Tibial artery (tissue), 4 donors: ENCODE data around the gene TNKS1BP1.
"Not testable (repeated sequence)": the region's sequence is repeated elsewhere in the genome, so short reads cannot be mapped to it uniquely, and the experiment has no call there.

Experiments
- DNase-seq, 2 donors: peaks; one replicate each; pipeline ENCODE4 v3.0.0-alpha.2; 2019
- H3K27ac ChIP-seq, 2 donors: fragments of 200-600 bp; sonication (generic) in 1 of 2; 1 replicate in 1 of 2; 2 replicates in 1 of 2; pipeline ENCODE4 v1.5.1; 2018 to 2019; ENCODE audit warnings: mild to moderate bottlenecking in 1 of 2
- H3K27me3 ChIP-seq, 2 donors: fragments of 200-600 bp; sonication (generic) in 1 of 2; one replicate each; pipeline versions ENCODE4 v1.5.1 to v1.6.0; 2016 to 2019
- H3K36me3 ChIP-seq, 3 donors: fragments of 200-600 bp; sonication (generic) in 2 of 3; one replicate each; pipeline ENCODE4 v1.5.1; 2016 to 2019; ENCODE audit warnings: mild to moderate bottlenecking in 2 of 3
- H3K4me1 ChIP-seq, 4 donors: fragments of 200-600 bp; sonication (generic) in 2 of 4; 1 replicate in 3 of 4; 2 replicates in 1 of 4; pipeline ENCODE4 v1.5.1; 2016 to 2019
- H3K4me3 ChIP-seq, 2 donors: fragments of 200-600 bp; sonication (generic) in 1 of 2; 1 replicate in 1 of 2; 2 replicates in 1 of 2; pipeline ENCODE4 v1.5.1; 2018 to 2019; ENCODE audit warnings: mild to moderate bottlenecking in 2 of 2
- H3K9me3 ChIP-seq, 3 donors: fragments of 200-600 bp; sonication (generic) in 1 of 3; one replicate each; pipeline ENCODE4 v1.5.1; 2016 to 2019
- CTCF ChIP-seq, 2 experiments: fragments of 200-600 bp in 1 of 2; fragments of 450-650 bp in 1 of 2; IDR thresholded peaks; one replicate each; pipeline ENCODE4 v1.5.1; 2017 to 2019; ENCODE audit warnings: antibody characterized with exemption in 2 of 2, mild to moderate bottlenecking in 1 of 2, moderate library complexity in 1 of 2
- intact Hi-C: fragments of 100-400 bp; cut with DNase I; formaldehyde crosslinking; loops from one replicate; pipeline ENCODE4 v1.15.0; 2023; ENCODE audit warnings: low total_unique reads

Gene TNKS1BP1

DNA sequence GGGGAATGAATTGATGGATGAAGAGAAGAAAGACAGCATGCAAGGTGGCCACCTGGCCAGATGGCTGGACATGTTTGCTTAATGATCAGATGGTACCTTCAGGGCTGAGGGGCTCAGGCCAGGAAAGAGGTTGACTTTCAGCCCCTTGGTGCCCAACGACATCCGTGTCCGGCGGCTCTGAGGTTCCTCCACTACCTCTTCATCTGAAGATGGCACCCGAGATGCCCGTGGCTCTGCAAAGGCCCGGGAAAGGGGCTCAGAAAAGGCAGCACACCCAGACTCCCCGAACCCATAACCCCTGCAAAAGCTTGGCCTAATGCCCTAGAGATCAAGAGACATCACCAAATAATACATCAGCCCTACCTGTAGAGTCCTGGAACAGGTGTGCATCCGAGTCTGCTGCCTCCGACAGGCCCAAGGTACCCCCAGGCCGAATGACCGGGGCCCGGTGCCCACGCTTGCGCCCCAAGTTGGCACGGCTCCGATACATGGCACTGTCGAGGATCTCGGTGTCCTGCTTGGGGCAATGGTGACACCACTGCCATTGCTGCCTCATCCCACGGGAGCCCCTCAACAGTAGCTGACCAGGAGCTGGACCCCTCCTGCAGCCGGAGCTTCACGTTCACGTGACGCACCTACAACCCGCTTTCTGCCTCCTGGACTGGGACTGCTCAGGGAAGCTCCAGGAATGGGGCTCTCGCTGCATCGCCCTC lies 22.9 kb downstream of the TNKS1BP1 start:
- peak in 1 of 2 donors; percentile 59 for DNase-seq
- H3K4me3 ChIP-seq = no peak overlapping the region
- intact Hi-C loops = no loop called here
- peaks cover 63 to 94% (median 83%) of the 10 kb centered on the region in 3 donors for H3K36me3 ChIP-seq
- H3K27me3 ChIP-seq = no peaks in the 10 kb centered on the region
- H3K4me1 ChIP-seq = peaks cover 0 to 30% (median 22%) of the 10 kb centered on the region in 4 donors
- TF ChIP-seq CTCF (IDR thresholded peaks at IDR 0.05) = no peak
- H3K9me3 ChIP-seq = peaks cover 3 to 16% (median 8%) of the 10 kb centered on the region in 3 donors
- H3K27ac ChIP-seq = no peak overlapping the region

DNA sequence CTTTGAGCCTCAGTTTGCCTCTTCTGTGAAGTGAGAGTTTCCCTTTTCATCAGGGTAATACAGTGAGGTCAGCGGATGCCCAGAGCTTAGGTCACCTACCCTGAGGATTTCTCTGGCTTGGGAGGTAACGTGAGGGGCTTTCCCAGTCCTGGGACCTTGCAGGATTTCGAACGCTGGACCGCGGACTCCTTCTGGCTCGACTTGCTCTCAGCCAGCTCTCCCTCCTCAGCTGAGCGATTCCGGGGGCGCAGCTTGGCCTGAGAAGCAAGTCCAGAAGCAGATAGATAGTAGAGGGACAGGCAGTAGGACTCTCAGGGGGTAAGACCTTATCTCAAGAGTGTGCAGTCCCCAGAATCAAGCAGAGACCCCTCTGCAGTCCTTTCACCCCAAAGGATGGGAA lies 24.0 kb downstream of the TNKS1BP1 start:
- Histone ChIP-seq H3K27me3 (no peaks in the 10 kb centered on the region), H3K9me3 (peaks cover 3 to 16% (median 8%) of the 10 kb centered on the region in 3 donors), H3K36me3 (peaks cover 63 to 92% (median 81%) of the 10 kb centered on the region in 3 donors), H3K4me3 (no peak overlapping the region), H3K4me1 (peaks cover 0 to 20% (median 12%) of the 10 kb centered on the region in 4 donors), H3K27ac (no peak overlapping the region)
- intact Hi-C loops = no loop called here
- TF ChIP-seq CTCF (IDR thresholded peaks at IDR 0.05) = no peak
- peak in 1 of 2 donors; percentile 65 for DNase-seq

DNA sequence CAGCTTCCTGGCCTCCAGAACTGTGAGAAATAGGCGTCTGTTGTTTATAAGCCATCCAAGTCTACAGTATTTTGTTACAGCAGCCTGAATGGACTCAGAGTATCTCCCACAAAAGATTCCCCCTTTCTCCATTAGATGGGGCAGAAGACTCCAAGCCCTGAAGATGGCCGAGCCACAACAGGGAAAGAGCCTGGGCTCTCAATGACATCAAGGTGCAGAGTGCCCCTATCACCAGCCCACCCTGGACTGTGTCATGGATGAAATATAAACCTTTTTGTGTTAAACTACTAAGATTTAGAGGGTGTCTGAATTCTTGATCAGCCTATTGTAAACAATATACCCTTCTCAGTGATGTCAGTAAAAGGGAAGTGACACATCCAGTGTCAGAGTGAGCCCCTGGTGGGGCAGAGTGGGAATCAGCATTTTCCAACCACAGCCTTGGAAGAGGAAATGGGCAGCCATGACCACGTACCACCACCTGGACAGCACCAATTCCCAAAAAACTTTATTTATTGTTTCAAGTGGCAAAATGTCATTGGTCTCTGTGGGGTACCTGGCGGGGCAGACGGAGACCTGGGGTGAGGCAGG lies 25.5 kb downstream of the TNKS1BP1 start:
- Histone ChIP-seq H3K27ac (no peak overlapping the region), H3K4me3 (no peak overlapping the region), H3K9me3 (peaks cover 3 to 16% (median 8%) of the 10 kb centered on the region in 3 donors), H3K27me3 (no peaks in the 10 kb centered on the region), H3K4me1 (peaks cover 0 to 18% (median 16%) of the 10 kb centered on the region in 4 donors), H3K36me3 (peaks cover 61 to 78% (median 73%) of the 10 kb centered on the region in 3 donors)
- no peak for DNase-seq
- intact Hi-C loops = no loop called here
- TF ChIP-seq CTCF (IDR thresholded peaks at IDR 0.05) = no peak

- Histone ChIP-seq H3K4me1 (peaks cover 0 to 20% (median 14%) of the 10 kb centered on the region in 4 donors), H3K27ac (no peak overlapping the region), H3K27me3 (no peaks in the 10 kb centered on the region), H3K9me3 (peaks cover 3 to 16% (median 8%) of the 10 kb centered on the region in 3 donors), H3K36me3 (peaks cover 41 to 57% (median 52%) of the 10 kb centered on the region in 3 donors), H3K4me3 (no peak overlapping the region)
- TF ChIP-seq CTCF (IDR thresholded peaks at IDR 0.05) = no peak
- intact Hi-C loops = no loop called here
- DNase-seq = no peak
These were observed 27.5 kb downstream of the TNKS1BP1 start for GRCh38 chr11:57297221-57297620.

GRCh38 chr11:57296205-57296604 lies 28.5 kb downstream of the TNKS1BP1 start:
- H3K4me3 ChIP-seq, intact Hi-C loops, DNase-seq, H3K27ac ChIP-seq, H3K27me3 ChIP-seq: not testable (repeated sequence)
- peaks cover 0 to 20% (median 14%) of the 10 kb centered on the region in 4 donors for H3K4me1 ChIP-seq
- H3K36me3 ChIP-seq = peaks cover 31 to 47% (median 42%) of the 10 kb centered on the region in 3 donors
- peaks cover 3 to 16% (median 8%) of the 10 kb centered on the region in 3 donors for H3K9me3 ChIP-seq
